ENCODE data around the gene APOO.

APOO gene

DNA sequence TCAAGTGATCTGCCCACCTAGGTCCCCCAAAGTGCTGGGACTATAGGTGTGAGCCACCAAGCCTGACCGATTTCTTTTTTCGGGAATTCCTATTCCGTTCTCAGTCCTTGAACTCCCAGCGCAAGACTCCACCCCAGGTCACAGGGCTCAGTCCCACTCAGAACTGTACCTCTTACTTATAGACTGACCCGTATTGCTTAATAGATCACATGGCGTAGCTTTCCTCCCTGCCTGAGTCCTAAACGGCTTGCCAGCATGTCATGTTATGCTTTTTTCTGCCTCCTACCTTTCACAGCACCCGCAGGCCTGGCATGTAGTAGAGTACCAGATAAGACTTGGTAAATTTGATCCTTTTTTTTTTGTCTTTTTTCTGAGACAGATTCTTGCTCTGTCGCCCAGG is 102.3 kb downstream of the APOO start:
- no peak overlapping the region for H3K4ac ChIP-seq (ENCODE audit: low read depth in 1 of 2, low read length in 2 of 2)

DNA sequence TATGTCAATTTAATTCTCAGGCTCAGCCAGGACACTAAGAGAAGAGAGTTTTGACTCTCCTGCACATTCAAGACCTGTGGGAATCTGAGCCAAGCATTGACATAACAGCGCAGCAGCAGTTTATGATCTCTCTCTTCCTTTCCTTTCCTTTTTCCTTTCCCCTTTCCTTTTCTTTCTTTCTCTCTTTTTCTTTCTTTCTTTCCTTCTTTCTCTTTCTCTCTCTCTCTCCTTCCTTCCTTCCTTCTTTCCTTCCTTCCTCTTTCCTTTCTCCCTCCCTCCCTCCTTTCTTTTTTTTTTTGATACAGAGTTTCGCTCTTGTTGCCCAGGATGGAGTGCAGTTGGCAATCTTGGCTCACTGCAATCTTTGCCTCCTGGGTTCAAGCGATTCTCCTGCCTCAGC is 103.2 kb downstream of the APOO start:
- no peak for DNase-seq
- no peaks in the 10 kb centered on the region for H3K36me3 ChIP-seq (ENCODE audit: control insufficient read depth in 1 of 2, insufficient read depth in 2 of 2, low read depth in 1 of 2, low read length in 2 of 2)
- no peak overlapping the region for H3K23ac ChIP-seq (ENCODE audit: low read length in 2 of 2)
- no peak overlapping the region for H4K8ac ChIP-seq (ENCODE audit: low read length)
- H2AFZ ChIP-seq (ENCODE audit: low read depth, low read length): no peak overlapping the region
- H2BK15ac ChIP-seq (ENCODE audit: low read depth, poor library complexity, severe bottlenecking): no peak overlapping the region
- H2BK5ac ChIP-seq (ENCODE audit: low read depth, low read length, poor library complexity, severe bottlenecking): no peak overlapping the region
- H2BK120ac ChIP-seq (ENCODE audit: low read depth, low read length): no peak overlapping the region
- no peak overlapping the region for H3K4me3 ChIP-seq (ENCODE audit: insufficient read depth in 1 of 2, low read depth in 1 of 2, low read length in 2 of 2)
- no peaks in the 10 kb centered on the region for H3K9me3 ChIP-seq (ENCODE audit: control insufficient read depth, low read length)
- H2BK12ac ChIP-seq (ENCODE audit: low read length in 2 of 2): no peak overlapping the region
- H3K27me3 ChIP-seq (ENCODE audit: control insufficient read depth in 1 of 2, insufficient read depth in 1 of 2, low read length in 2 of 2): no peaks in the 10 kb centered on the region
- no peak overlapping the region for H3K4me2 ChIP-seq (ENCODE audit: low read length, poor library complexity, severe bottlenecking)
- H4K91ac ChIP-seq (ENCODE audit: low read length): no peak overlapping the region
- no peak overlapping the region for H3K4ac ChIP-seq (ENCODE audit: low read depth in 1 of 2, low read length in 2 of 2)
- H3K27ac ChIP-seq (ENCODE audit: low read length, poor library complexity, severe bottlenecking): peak overlapping the region; percentile 84
- H3K14ac ChIP-seq (ENCODE audit: low read length in 2 of 2): no peak overlapping the region
- H3K79me1 ChIP-seq (replicated peaks; ENCODE audit: low read length, poor library complexity, severe bottlenecking): no peaks in the 10 kb centered on the region
- peaks cover 6% of the 10 kb centered on the region for H3K4me1 ChIP-seq (ENCODE audit: control insufficient read depth, insufficient read depth, low read depth, low read length)
- H3K18ac ChIP-seq (ENCODE audit: low read depth in 1 of 2, low read length in 2 of 2): no peak overlapping the region
- H2AK5ac ChIP-seq (ENCODE audit: low read length, severe bottlenecking): no peak overlapping the region
- H3K9ac ChIP-seq (ENCODE audit: low read length): no peak overlapping the region
- 95% methylated on average over 3 of the region's 3 CpGs for WGBS

More for the DNA sequence above, 102.3 kb downstream of the APOO start:
- Histone ChIP-seq H2AFZ (ENCODE audit: low read depth, low read length) (no peak overlapping the region), H2BK5ac (ENCODE audit: low read depth, low read length, poor library complexity, severe bottlenecking) (no peak overlapping the region), H3K9me3 (ENCODE audit: control insufficient read depth, low read length) (no peaks in the 10 kb centered on the region), H2BK15ac (ENCODE audit: low read depth, poor library complexity, severe bottlenecking) (no peak overlapping the region), H3K4me3 (ENCODE audit: insufficient read depth in 1 of 2, low read depth in 1 of 2, low read length in 2 of 2) (no peak overlapping the region), H3K27me3 (ENCODE audit: control insufficient read depth in 1 of 2, insufficient read depth in 1 of 2, low read length in 2 of 2) (no peaks in the 10 kb centered on the region), H3K14ac (ENCODE audit: low read length in 2 of 2) (no peak overlapping the region), H4K91ac (ENCODE audit: low read length) (no peak overlapping the region), H3K18ac (ENCODE audit: low read depth in 1 of 2, low read length in 2 of 2) (peak overlapping the region in 1 of 2 experiments; percentile 52), H3K9ac (ENCODE audit: low read length) (no peak overlapping the region), H2BK12ac (ENCODE audit: low read length in 2 of 2) (peak overlapping the region in 1 of 2 experiments; percentile 63), H3K4me2 (ENCODE audit: low read length, poor library complexity, severe bottlenecking) (no peak overlapping the region), H2BK120ac (ENCODE audit: low read depth, low read length) (no peak overlapping the region), H2AK5ac (ENCODE audit: low read length, severe bottlenecking) (no peak overlapping the region), H3K4me1 (ENCODE audit: control insufficient read depth, insufficient read depth, low read depth, low read length) (peaks cover 6% of the 10 kb centered on the region), H3K27ac (ENCODE audit: low read length, poor library complexity, severe bottlenecking) (no peak overlapping the region), H3K36me3 (ENCODE audit: control insufficient read depth in 1 of 2, insufficient read depth in 2 of 2, low read depth in 1 of 2, low read length in 2 of 2) (no peaks in the 10 kb centered on the region), H3K79me1 (replicated peaks; ENCODE audit: low read length, poor library complexity, severe bottlenecking) (no peaks in the 10 kb centered on the region), H4K8ac (ENCODE audit: low read length) (no peak overlapping the region), H3K23ac (ENCODE audit: low read length in 2 of 2) (no peak overlapping the region)
- no peak for DNase-seq
- over 99% methylated on average over 6 of the region's 9 CpGs for WGBS

DNA sequence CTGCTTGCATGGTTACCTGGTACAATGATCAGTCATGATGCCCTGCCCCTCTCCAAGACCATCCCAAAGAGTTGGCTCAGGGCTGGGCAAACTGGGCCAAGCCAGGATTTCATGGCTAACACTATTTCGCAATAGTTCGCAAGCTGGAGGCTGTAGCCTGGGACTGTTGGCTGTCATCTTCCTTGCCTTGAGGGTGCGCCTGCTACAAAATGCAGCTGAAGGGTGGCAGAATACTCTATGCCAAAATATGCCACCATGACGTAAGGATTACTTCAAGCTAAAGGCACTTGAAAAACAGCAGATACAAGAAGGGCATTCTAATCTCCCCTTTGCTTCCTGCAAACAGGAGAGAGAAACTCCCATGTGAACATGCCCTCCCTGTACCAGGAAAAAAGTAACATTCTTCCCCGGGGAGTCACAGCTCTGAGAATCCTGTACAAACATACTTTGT is 103.8 kb downstream of the APOO start:
- DNase-seq: peak; percentile 75
- Histone ChIP-seq H2BK5ac (ENCODE audit: low read depth, low read length, poor library complexity, severe bottlenecking) (no peak overlapping the region), H2BK12ac (ENCODE audit: low read length in 2 of 2) (peak overlapping the region; percentile 39 to 86), H2AFZ (ENCODE audit: low read depth, low read length) (no peak overlapping the region), H4K8ac (ENCODE audit: low read length) (no peak overlapping the region), H3K18ac (ENCODE audit: low read depth in 1 of 2, low read length in 2 of 2) (peak overlapping the region in 1 of 2 experiments; percentile 8), H3K27ac (ENCODE audit: low read length, poor library complexity, severe bottlenecking) (peak overlapping the region; percentile 84), H3K4ac (ENCODE audit: low read depth in 1 of 2, low read length in 2 of 2) (peak overlapping the region in 1 of 2 experiments; percentile 49), H2BK15ac (ENCODE audit: low read depth, poor library complexity, severe bottlenecking) (peak overlapping the region; percentile 7), H4K91ac (ENCODE audit: low read length) (peak overlapping the region; percentile 50), H3K4me3 (ENCODE audit: insufficient read depth in 1 of 2, low read depth in 1 of 2, low read length in 2 of 2) (no peak overlapping the region), H3K9me3 (ENCODE audit: control insufficient read depth, low read length) (no peaks in the 10 kb centered on the region), H3K9ac (ENCODE audit: low read length) (no peak overlapping the region), H3K36me3 (ENCODE audit: control insufficient read depth in 1 of 2, insufficient read depth in 2 of 2, low read depth in 1 of 2, low read length in 2 of 2) (no peaks in the 10 kb centered on the region), H3K27me3 (ENCODE audit: control insufficient read depth in 1 of 2, insufficient read depth in 1 of 2, low read length in 2 of 2) (no peaks in the 10 kb centered on the region), H3K14ac (ENCODE audit: low read length in 2 of 2) (no peak overlapping the region), H3K23ac (ENCODE audit: low read length in 2 of 2) (no peak overlapping the region), H3K79me1 (replicated peaks; ENCODE audit: low read length, poor library complexity, severe bottlenecking) (no peaks in the 10 kb centered on the region), H3K4me2 (ENCODE audit: low read length, poor library complexity, severe bottlenecking) (no peak overlapping the region), H2AK5ac (ENCODE audit: low read length, severe bottlenecking) (no peak overlapping the region), H3K4me1 (ENCODE audit: control insufficient read depth, insufficient read depth, low read depth, low read length) (peaks cover 6% of the 10 kb centered on the region), H2BK120ac (ENCODE audit: low read depth, low read length) (peak overlapping the region; percentile 19)
- WGBS: 48% methylated on average over 5 of the region's 5 CpGs

DNA sequence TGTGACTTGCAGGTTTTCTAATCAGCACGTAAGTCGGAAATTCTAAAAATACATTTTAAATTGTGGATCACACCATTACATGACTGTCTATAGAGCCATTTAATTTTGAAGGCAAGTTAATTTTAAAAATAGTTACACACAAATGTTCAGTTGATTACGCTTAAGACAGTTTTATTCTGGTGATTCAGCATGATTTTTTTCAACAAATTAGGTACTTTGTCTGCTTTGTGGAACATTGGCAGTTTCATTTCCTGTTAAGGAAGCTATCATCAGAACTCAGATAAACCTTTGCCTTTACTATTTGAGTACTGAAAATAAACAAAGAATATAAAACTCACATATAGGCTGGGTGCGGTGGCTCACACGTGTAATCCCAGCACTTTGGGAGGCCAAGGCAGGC is 105.3 kb downstream of the APOO start:
- Histone ChIP-seq H3K4me2 (ENCODE audit: low read length, poor library complexity, severe bottlenecking) (no peak overlapping the region), H3K27me3 (ENCODE audit: control insufficient read depth in 1 of 2, insufficient read depth in 1 of 2, low read length in 2 of 2) (no peaks in the 10 kb centered on the region), H3K4me3 (ENCODE audit: insufficient read depth in 1 of 2, low read depth in 1 of 2, low read length in 2 of 2) (no peak overlapping the region), H2BK15ac (ENCODE audit: low read depth, poor library complexity, severe bottlenecking) (no peak overlapping the region), H4K91ac (ENCODE audit: low read length) (no peak overlapping the region), H2BK120ac (ENCODE audit: low read depth, low read length) (no peak overlapping the region), H3K9ac (ENCODE audit: low read length) (no peak overlapping the region), H2AFZ (ENCODE audit: low read depth, low read length) (no peak overlapping the region), H2AK5ac (ENCODE audit: low read length, severe bottlenecking) (no peak overlapping the region), H3K23ac (ENCODE audit: low read length in 2 of 2) (no peak overlapping the region), H2BK5ac (ENCODE audit: low read depth, low read length, poor library complexity, severe bottlenecking) (no peak overlapping the region), H3K4me1 (ENCODE audit: control insufficient read depth, insufficient read depth, low read depth, low read length) (peaks cover 4% of the 10 kb centered on the region), H2BK12ac (ENCODE audit: low read length in 2 of 2) (no peak overlapping the region), H3K14ac (ENCODE audit: low read length in 2 of 2) (no peak overlapping the region), H3K18ac (ENCODE audit: low read depth in 1 of 2, low read length in 2 of 2) (no peak overlapping the region), H3K36me3 (ENCODE audit: control insufficient read depth in 1 of 2, insufficient read depth in 2 of 2, low read depth in 1 of 2, low read length in 2 of 2) (no peaks in the 10 kb centered on the region), H3K79me1 (replicated peaks; ENCODE audit: low read length, poor library complexity, severe bottlenecking) (no peaks in the 10 kb centered on the region), H4K8ac (ENCODE audit: low read length) (no peak overlapping the region), H3K9me3 (ENCODE audit: control insufficient read depth, low read length) (no peaks in the 10 kb centered on the region), H3K27ac (ENCODE audit: low read length, poor library complexity, severe bottlenecking) (no peak overlapping the region), H3K4ac (ENCODE audit: low read depth in 1 of 2, low read length in 2 of 2) (no peak overlapping the region)
- no peak for DNase-seq
- whole genome bisulfite sequencing: 48% methylated on average over 2 of the region's 5 CpGs

Data from mesenchymal stem cell (in vitro differentiated cells and primary cell).